GM21528 (cell line): ENCODE measurements around the gene PSKH1.
A peak's percentile ranks its signal among the peaks of the same experiment; 100 is the strongest.

Experiments
- ATAC-seq: cut with Tn5 transposase; IDR thresholded peaks from one replicate; pipeline ENCODE4 v1.9.1; 2021; ENCODE audit warnings: mild to moderate bottlenecking, moderate library complexity; ENCODE audit not compliant: unreplicated experiment, low FRiP score

PSKH1 gene

GRCh38 chr16:67864594-67864993 is 28.5 kb upstream of the PSKH1 start:
- no peak for ATAC-seq

GRCh38 chr16:67865318-67865717 is 27.7 kb upstream of the PSKH1 start:
- no peak for ATAC-seq

DNA sequence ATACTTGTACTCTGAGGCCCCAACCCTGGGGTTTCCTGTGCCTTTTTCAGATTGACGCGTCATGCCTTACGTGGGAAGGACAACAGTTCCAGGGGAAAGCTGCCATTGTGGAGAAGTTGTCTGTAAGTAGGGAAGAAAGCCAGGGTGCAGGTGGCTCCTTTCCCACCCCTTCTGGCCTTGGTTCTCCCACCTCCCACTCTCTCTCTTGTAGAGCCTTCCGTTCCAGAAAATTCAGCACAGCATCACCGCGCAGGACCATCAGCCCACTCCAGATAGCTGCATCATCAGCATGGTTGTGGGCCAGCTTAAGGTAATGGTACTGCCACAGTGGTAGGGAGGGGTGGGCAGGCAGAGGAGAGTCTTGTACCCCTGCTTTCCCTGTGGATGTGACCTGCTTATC is 24.8 kb upstream of the PSKH1 start:
- no peak for ATAC-seq

DNA sequence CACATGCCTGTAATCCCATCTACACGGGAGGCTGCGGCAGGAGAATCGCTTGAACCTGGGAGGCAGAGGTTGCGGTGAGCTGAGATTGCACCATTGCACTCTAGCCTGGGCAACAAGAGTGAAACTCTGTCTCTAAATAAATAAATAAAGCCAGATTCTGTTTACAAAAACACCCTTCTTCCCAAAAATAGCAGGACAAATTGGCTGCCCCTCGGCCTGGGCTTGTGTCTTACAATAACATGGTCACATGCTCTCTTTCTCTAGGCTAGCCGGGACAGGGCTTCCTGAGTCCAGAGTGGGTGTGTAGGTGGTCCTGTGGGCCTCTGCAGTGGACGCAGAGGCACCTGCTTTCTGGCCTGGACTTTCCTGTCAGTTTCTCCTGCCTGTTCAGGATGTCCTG is 23.4 kb upstream of the PSKH1 start:
- ATAC-seq = no peak

- no peak for ATAC-seq
These were observed 21.8 kb upstream of the PSKH1 start for GRCh38 chr16:67871256-67871655.

DNA sequence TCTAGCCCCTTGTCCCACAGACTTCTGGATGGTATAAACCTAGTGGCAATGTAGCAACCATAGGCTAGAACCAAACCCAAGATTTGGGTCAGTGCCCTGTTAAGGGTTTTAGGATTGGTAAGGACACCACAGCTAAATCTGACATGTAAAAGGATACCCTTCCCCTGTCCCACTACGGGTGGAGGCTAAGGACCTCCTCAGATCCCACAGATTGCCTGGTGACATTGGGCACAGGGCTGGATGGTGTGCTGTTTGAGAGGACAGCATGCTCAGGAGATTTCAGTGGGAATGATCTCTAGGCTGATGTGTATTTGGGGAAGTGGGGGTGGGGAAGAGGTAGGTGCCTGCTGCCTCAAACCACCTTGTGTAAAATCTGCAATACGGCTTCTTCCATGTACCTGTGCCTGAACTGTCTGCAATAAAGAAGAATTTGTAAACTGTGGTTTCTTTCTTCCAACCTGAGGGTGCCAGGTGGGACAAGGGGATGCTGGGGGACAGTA is 20.9 kb upstream of the PSKH1 start:
- ATAC-seq = no peak

GRCh38 chr16:67872631-67873434 is 20.2 kb upstream of the PSKH1 start, which contains the start of gene EDC4:
Gene EDC4, plus strand, starts transcription at chr16:67873052. Its CDS starts 210 bp downstream, at chr16:67873262.
- peak; percentile 60 for ATAC-seq

- no peak for ATAC-seq
These were observed 19.4 kb upstream of the PSKH1 start for GRCh38 chr16:67873435-67874370.

- ATAC-seq = no peak
These were observed 18.7 kb upstream of the PSKH1 start for GRCh38 chr16:67874372-67874771.

GRCh38 chr16:67877064-67877463 is 16.0 kb upstream of the PSKH1 start:
- ATAC-seq = no peak

- ATAC-seq = no peak
These were observed 14.8 kb upstream of the PSKH1 start for GRCh38 chr16:67878232-67878631.

GRCh38 chr16:67878846-67879245 is 14.2 kb upstream of the PSKH1 start:
- no peak for ATAC-seq

GRCh38 chr16:67879462-67879861 is 13.6 kb upstream of the PSKH1 start:
- no peak for ATAC-seq

- ATAC-seq = no peak
These were observed 13.1 kb upstream of the PSKH1 start for GRCh38 chr16:67879936-67880335.

DNA sequence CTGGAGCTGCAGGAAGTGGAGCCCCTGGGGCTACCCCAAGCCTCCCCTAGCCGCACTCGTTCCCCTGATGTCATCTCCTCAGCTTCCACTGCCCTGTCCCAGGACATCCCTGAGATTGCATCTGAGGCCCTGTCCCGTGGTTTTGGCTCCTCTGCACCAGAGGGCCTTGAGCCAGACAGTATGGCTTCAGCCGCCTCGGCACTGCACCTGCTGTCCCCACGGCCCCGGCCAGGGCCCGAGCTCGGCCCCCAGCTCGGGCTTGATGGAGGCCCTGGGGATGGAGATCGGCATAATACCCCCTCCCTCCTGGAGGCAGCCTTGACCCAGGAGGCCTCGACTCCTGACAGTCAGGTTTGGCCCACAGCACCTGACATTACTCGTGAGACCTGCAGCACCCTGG is 12.5 kb upstream of the PSKH1 start:
- no peak for ATAC-seq

GRCh38 chr16:67881621-67882161 is 11.4 kb upstream of the PSKH1 start:
- no peak for ATAC-seq

DNA sequence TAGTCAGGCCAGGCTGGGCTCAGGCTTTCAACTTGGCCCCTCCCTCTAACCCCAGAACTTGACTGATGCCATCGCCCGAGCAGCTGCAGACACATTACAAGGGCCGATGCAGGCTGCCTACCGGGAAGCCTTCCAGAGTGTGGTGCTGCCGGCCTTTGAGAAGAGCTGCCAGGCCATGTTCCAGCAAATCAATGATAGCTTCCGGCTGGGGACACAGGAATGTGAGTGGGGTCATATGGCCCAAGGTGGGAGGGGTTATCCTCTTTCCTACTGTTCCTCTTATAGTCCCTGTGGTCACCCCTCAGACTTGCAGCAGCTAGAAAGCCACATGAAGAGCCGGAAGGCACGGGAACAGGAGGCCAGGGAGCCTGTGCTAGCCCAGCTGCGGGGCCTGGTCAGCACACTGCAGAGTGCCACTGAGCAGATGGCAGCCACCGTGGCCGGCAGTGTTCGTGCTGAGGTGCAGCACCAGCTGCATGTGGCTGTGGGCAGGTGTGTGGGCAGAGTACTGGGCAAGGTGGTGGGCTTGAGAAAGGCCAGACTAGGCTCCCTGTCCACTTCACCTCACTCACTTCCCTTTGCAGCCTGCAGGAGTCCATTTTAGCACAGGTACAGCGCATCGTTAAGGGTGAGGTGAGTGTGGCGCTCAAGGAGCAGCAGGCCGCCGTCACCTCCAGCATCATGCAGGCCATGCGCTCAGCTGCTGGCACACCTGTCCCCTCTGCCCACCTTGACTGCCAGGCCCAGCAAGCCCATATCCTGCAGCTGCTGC is 10.5 kb upstream of the PSKH1 start:
- ATAC-seq = no peak

- ATAC-seq = no peak
These were observed 9.7 kb upstream of the PSKH1 start for GRCh38 chr16:67883146-67883871.

DNA sequence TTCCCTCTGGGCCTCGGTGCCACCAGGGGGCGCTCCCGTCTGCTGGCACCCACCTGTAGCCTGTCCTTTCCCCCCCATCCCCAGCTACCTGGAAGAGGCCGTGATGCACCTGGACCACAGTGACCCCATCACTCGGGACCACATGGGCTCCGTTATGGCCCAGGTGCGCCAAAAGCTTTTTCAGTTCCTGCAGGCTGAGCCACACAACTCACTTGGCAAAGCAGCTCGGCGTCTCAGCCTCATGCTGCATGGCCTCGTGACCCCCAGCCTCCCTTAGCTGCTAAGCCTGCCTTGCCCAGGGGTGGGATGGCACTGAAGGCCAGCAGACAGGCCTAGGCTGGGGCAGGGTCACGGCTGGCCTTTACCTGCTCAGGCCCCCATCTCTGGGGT is 9.2 kb upstream of the PSKH1 start:
- no peak for ATAC-seq

GRCh38 chr16:67884684-67885083 is 8.4 kb upstream of the PSKH1 start, which contains the start of gene NRN1L:
Gene NRN1L, plus strand, starts transcription at chr16:67884885. Its CDS starts 19 bp downstream, at chr16:67884904.
- no peak for ATAC-seq
